SK-N-SH (cell line): Measurements from ENCODE around the gene AIP. TPM values are rescaled to one million over a fixed set of nuclear protein-coding genes. Genes with fewer than 3 reads are reported as not detected.

Experiments
- CTCF ChIA-PET: fragments of 300-600, 350-600 bp; formaldehyde crosslinking; extraction: SDS; loops from one replicate; lab custom pipeline; 2021; lab: Yijun Ruan, JAX
- POLR2A ChIA-PET: fragments of 350-600 bp; sonication (Branson Sonifier 250); formaldehyde crosslinking; extraction: SDS; loops from one replicate; lab custom pipeline; 2020; ENCODE audit warnings: antibody characterized with exemption, inconsistent platforms; lab: Yijun Ruan, JAX
- DNase-seq: peaks from one replicate; pipeline ENCODE4 v3.0.0; 2012
- H2AFZ ChIP-seq: fragments of 200-600 bp; sonication (generic); 2 replicates; pipeline ENCODE4 v1.8.1; 2016; ENCODE audit warnings: antibody characterized with exemption, mild to moderate bottlenecking, low read depth
- H3F3A ChIP-seq: fragments of 200-600 bp; sonication (generic); replicated peaks from 2 replicates; pipeline ENCODE3; 2016; ENCODE audit warnings: antibody characterized with exemption, mild to moderate bottlenecking; ENCODE audit not compliant: insufficient read depth
- H3K27ac ChIP-seq, 2 experiments: fragments of 200-500 bp in 1 of 2; fragments of 200-600 bp in 1 of 2; sonication (Bioruptor generic) in 1 of 2; sonication (generic), shearing (Covaris generic) in 1 of 2; 2 replicates each; pipeline versions ENCODE4 v1.5.1 to v1.6.1; 2014 to 2016; ENCODE audit warnings: low read depth in 2 of 2, inconsistent platforms in 1 of 2, low read length in 1 of 2, mild to moderate bottlenecking in 1 of 2, mixed read lengths in 1 of 2
- H3K27me3 ChIP-seq: fragments of 200-600 bp; sonication (generic), shearing (Covaris generic); 2 replicates; pipeline ENCODE4 v1.6.1; 2016; ENCODE audit warnings: mixed run types; ENCODE audit not compliant: insufficient read depth
- H3K36me3 ChIP-seq, 2 experiments: fragments of 200-500 bp in 1 of 2; fragments of 200-600 bp in 1 of 2; sonication (Bioruptor generic) in 1 of 2; sonication (generic) in 1 of 2; replicated peaks in 1 of 2; 2 replicates each; pipeline versions ENCODE3 to v1.5.1; 2014 to 2016; ENCODE audit warnings: low read length in 1 of 2, mild to moderate bottlenecking in 1 of 2; ENCODE audit not compliant: insufficient read depth in 2 of 2, control insufficient read depth in 1 of 2
- H3K4me1 ChIP-seq, 2 experiments: fragments of 200-500 bp in 1 of 2; fragments of 200-600 bp in 1 of 2; sonication (Bioruptor generic) in 1 of 2; sonication (generic), shearing (Covaris generic) in 1 of 2; 2 replicates each; pipeline versions ENCODE4 v1.5.1 to v1.6.1; 2014 to 2016; ENCODE audit warnings: low read depth in 1 of 2, low read length in 1 of 2, mixed run types in 1 of 2; ENCODE audit not compliant: insufficient read depth in 2 of 2, control insufficient read depth in 1 of 2
- H3K4me2 ChIP-seq: fragments of 200-600 bp; sonication (generic), shearing (Covaris generic); 2 replicates; pipeline ENCODE4 v1.6.1; 2017; ENCODE audit warnings: mixed run types
- H3K4me3 ChIP-seq, 2 experiments: fragments of 200-500 bp in 1 of 2; fragments of 200-600 bp in 1 of 2; sonication (Bioruptor generic) in 1 of 2; sonication (generic), shearing (Covaris generic) in 1 of 2; 2 replicates each; pipeline versions ENCODE4 v1.5.1 to v1.8.1; 2014 to 2016; ENCODE audit warnings: low read depth in 2 of 2, inconsistent platforms in 1 of 2, low read length in 1 of 2, mild to moderate bottlenecking in 1 of 2, mixed read lengths in 1 of 2, moderate library complexity in 1 of 2
- H3K79me2 ChIP-seq: fragments of 200-600 bp; sonication (generic); 2 replicates; pipeline ENCODE4 v1.8.1; 2017; ENCODE audit warnings: mild to moderate bottlenecking; ENCODE audit not compliant: insufficient read depth
- H3K9ac ChIP-seq: fragments of 200-600 bp; sonication (generic); 2 replicates; pipeline ENCODE4 v1.6.1; 2017; ENCODE audit warnings: mixed run types
- H3K9me2 ChIP-seq: fragments of 200-600 bp; sonication (generic); 2 replicates; pipeline ENCODE4 v1.6.1; 2017; ENCODE audit warnings: mixed run types
- H3K9me3 ChIP-seq: fragments of 200-600 bp; sonication (generic); 2 replicates; pipeline ENCODE4 v1.6.1; 2017; ENCODE audit warnings: mixed run types, mild to moderate bottlenecking, moderate library complexity
- H4K20me1 ChIP-seq: fragments of 200-600 bp; sonication (generic); 2 replicates; pipeline ENCODE4 v1.6.1; 2017; ENCODE audit warnings: mild to moderate bottlenecking, mixed run types; ENCODE audit not compliant: insufficient read depth
- CHD2 ChIP-seq: fragments of 150-350 bp; IDR thresholded peaks from 2 replicates; pipeline ENCODE4 v1.6.1; 2018; ENCODE audit warnings: low read length; ENCODE audit not compliant: partially characterized antibody
- ELF1 ChIP-seq: IDR thresholded peaks from 2 replicates; pipeline ENCODE4 v1.4.0; 2012
- EP300 ChIP-seq, 2 experiments: IDR thresholded peaks; 2 replicates each; pipeline versions ENCODE4 v1.4.0 to v1.6.1; 2012; ENCODE audit warnings: borderline replicate concordance in 1 of 2, low read depth in 1 of 2, low read length in 1 of 2
- FOSL2 ChIP-seq: IDR thresholded peaks from 2 replicates; pipeline ENCODE4 v1.4.0; 2012; ENCODE audit warnings: low read depth, mild to moderate bottlenecking, moderate library complexity, borderline replicate concordance
- FOXJ3 ChIP-seq: sonication (generic); formaldehyde crosslinking; IDR thresholded peaks from 2 replicates; pipeline ENCODE4 v1.5.1; 2020; ENCODE audit warnings: mild to moderate bottlenecking, missing genetic modification reagents
- FOXM1 ChIP-seq: IDR thresholded peaks from 2 replicates; pipeline ENCODE4 v1.4.0; 2012; ENCODE audit warnings: low read depth, mild to moderate bottlenecking
- JUND ChIP-seq: IDR thresholded peaks from 2 replicates; pipeline ENCODE4 v1.4.0; 2012
- MEF2A ChIP-seq: IDR thresholded peaks from 2 replicates; pipeline ENCODE4 v1.4.0; 2012; ENCODE audit warnings: low read depth, borderline replicate concordance
- MXI1 ChIP-seq: IDR thresholded peaks from 2 replicates; pipeline ENCODE4 v1.6.1; 2012; ENCODE audit warnings: mild to moderate bottlenecking, low read depth, low read length, improper control_type of control experiment
- NFIC ChIP-seq: IDR thresholded peaks from 2 replicates; pipeline ENCODE4 v1.4.0; 2012; ENCODE audit warnings: borderline replicate concordance
- NRF1 ChIP-seq: IDR thresholded peaks from 2 replicates; pipeline ENCODE4 v1.6.1; 2012; ENCODE audit warnings: low read depth, mild to moderate bottlenecking, low read length
- POLR2AphosphoS5 ChIP-seq: IDR thresholded peaks from 2 replicates; pipeline ENCODE4 v1.6.1; 2012; ENCODE audit warnings: low read depth, low read length
- RFX5 ChIP-seq: IDR thresholded peaks from 2 replicates; pipeline ENCODE4 v1.6.1; 2012; ENCODE audit warnings: mild to moderate bottlenecking, improper control_type of control experiment, low read length
- TAF1 ChIP-seq: IDR thresholded peaks from 2 replicates; pipeline ENCODE4 v1.6.1; 2012; ENCODE audit warnings: low read depth, mild to moderate bottlenecking, low read length, moderate library complexity, borderline replicate concordance
- TCF12 ChIP-seq: IDR thresholded peaks from 2 replicates; pipeline ENCODE4 v1.4.0; 2012
- TEAD4 ChIP-seq: IDR thresholded peaks from 2 replicates; pipeline ENCODE4 v1.4.0; 2012; ENCODE audit warnings: mild to moderate bottlenecking, borderline replicate concordance; ENCODE audit not compliant: insufficient read depth
- whole genome bisulfite sequencing: methylation state at CpG from one replicate; pipeline ENCODE4 v1.1.6; 2017; ENCODE audit warnings: low lambda C conversion rate; 5-methylcytosine and 5-hydroxymethylcytosine counted together
- polyA plus RNA-seq, 3 experiments: library from polyadenylated mRNA; depleted of rRNA; stranded (reverse); fragments of >200 nt; gene quantifications; 2 replicates each; pipeline ENCODE4 v1.2.3, GENCODE V29; 2012
- TF ChIP-seq, protein P1 (sequence below): IDR thresholded peaks from 2 replicates; pipeline ENCODE4 v1.4.0; 2012; ENCODE audit warnings: low read depth, borderline replicate concordance
- TF ChIP-seq, protein P2 (sequence below): IDR thresholded peaks from 2 replicates; pipeline ENCODE4 v1.4.0; 2012; ENCODE audit warnings: low read depth, borderline replicate concordance
- TF ChIP-seq, protein P3 (sequence below): fragments of 150-350 bp; IDR thresholded peaks from 2 replicates; pipeline ENCODE4 v1.6.1; 2017; ENCODE audit warnings: antibody characterized with exemption, low read length, low read depth, borderline replicate concordance
- TF ChIP-seq, protein P4 (sequence below): fragments of 200-600 bp; sonication (generic); IDR thresholded peaks from 2 replicates; pipeline ENCODE4 v1.6.1; 2017; ENCODE audit warnings: antibody characterized with exemption, mild to moderate bottlenecking, moderate library complexity
- TF ChIP-seq, protein P5 (sequence below): IDR thresholded peaks from 2 replicates; pipeline ENCODE4 v1.4.0; 2012; ENCODE audit warnings: low read depth

The AIP gene
- polyA plus RNA-seq, 1 of the 3 experiments (the other 2 are of a cell fraction), result 207 TPM

DNA sequence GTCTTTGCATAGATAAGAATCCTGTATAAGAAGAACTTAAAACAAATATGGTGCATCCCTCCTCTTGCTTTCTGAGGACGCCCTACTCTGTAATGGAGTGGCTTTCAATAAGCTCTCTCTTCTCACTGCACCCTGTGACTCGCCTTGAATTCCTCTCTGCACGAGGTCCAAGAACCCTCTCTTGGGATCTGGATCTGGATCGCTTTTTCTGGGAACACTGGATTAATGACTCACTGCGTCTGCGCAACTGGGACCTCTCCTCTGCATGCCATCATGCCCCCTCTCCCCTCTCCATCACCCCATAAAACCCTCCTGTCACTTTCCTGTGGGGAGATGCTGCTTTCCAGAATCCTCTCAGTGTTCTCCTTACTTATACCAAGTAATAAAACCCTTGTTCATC, 55.5 kb downstream of the AIP start:
- CTCF ChIA-PET, result interaction anchor here (0.6 to 1.5 kb wide), 2 partner anchors 24 to 860 kb away, joined by 3 to 5 read pairs; no protein-coding TSS in a partner anchor

DNA sequence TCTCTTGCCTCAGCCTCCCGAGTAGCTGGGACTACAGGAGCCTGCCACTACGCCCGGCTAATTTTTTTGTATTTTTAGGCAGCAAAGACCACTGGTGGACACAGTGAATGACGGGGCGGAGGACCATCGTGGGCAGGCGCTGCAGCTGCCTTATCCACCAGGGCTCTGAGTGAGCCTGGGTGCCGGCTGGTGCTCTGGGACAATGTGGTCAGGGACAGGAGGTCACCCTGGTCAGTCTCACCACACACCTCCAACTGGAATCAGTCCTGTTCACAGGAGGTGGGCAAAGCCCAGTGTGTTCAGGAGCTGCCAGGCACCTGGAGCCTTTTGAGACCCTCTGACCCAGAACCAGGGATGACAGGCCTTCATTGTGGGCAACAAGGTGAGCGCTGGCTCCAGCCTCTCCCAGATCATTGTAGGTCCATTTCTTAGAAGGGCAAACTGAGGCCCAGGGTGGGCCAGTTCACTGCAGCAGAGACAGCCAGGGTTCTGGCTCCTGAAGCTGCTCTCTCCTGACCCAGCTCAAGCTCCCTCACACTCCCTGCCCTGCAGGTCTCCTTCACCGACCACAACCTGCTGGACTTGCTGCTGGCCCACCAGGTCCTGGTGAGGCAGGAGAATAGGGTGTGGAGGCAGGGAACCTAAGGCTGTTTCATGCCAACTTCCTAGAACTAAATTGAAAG, 56.1 kb downstream of the AIP start:
- ChIA-PET POLR2A (no interaction called here), CTCF (interaction anchor here (0.6 kb wide), 2 partner anchors 193 to 860 kb away, joined by 3 read pairs; no protein-coding TSS in a partner anchor)
- no peak overlapping the region for H3K4me2 ChIP-seq
- no peaks in the 10 kb centered on the region for H3K36me3 ChIP-seq
- peaks cover 3% of the 10 kb centered on the region for H3F3A ChIP-seq
- H3K4me1 ChIP-seq, result no peaks in the 10 kb centered on the region
- no peak overlapping the region for H3K9ac ChIP-seq
- WGBS, result 68% methylated on average over 8 of the region's 10 CpGs
- H3K4me3 ChIP-seq, result no peak overlapping the region
- no peaks in the 10 kb centered on the region for H4K20me1 ChIP-seq
- H3K9me3 ChIP-seq, result peaks cover 8% of the 10 kb centered on the region; the same call in 1 of the 2 replicates
- no peaks in the 10 kb centered on the region for H3K79me2 ChIP-seq
- DNase-seq, result no peak
- TF ChIP-seq, protein P1, sequence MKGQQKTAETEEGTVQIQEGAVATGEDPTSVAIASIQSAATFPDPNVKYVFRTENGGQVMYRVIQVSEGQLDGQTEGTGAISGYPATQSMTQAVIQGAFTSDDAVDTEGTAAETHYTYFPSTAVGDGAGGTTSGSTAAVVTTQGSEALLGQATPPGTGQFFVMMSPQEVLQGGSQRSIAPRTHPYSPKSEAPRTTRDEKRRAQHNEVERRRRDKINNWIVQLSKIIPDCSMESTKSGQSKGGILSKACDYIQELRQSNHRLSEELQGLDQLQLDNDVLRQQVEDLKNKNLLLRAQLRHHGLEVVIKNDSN, result no peak
- TF ChIP-seq, protein P2, sequence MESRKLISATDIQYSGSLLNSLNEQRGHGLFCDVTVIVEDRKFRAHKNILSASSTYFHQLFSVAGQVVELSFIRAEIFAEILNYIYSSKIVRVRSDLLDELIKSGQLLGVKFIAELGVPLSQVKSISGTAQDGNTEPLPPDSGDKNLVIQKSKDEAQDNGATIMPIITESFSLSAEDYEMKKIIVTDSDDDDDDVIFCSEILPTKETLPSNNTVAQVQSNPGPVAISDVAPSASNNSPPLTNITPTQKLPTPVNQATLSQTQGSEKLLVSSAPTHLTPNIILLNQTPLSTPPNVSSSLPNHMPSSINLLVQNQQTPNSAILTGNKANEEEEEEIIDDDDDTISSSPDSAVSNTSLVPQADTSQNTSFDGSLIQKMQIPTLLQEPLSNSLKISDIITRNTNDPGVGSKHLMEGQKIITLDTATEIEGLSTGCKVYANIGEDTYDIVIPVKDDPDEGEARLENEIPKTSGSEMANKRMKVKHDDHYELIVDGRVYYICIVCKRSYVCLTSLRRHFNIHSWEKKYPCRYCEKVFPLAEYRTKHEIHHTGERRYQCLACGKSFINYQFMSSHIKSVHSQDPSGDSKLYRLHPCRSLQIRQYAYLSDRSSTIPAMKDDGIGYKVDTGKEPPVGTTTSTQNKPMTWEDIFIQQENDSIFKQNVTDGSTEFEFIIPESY, result no peak
- TF ChIP-seq TCF12, result no peak
- no peak for TF ChIP-seq ELF1
- TF ChIP-seq FOXJ3 (CRISPR knock-in tag), result no peak
- no peak for TF ChIP-seq TEAD4
- no peak for TF ChIP-seq NFIC
- TF ChIP-seq, protein P3, sequence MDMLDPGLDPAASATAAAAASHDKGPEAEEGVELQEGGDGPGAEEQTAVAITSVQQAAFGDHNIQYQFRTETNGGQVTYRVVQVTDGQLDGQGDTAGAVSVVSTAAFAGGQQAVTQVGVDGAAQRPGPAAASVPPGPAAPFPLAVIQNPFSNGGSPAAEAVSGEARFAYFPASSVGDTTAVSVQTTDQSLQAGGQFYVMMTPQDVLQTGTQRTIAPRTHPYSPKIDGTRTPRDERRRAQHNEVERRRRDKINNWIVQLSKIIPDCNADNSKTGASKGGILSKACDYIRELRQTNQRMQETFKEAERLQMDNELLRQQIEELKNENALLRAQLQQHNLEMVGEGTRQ, result no peak
- TF ChIP-seq, protein P4, sequence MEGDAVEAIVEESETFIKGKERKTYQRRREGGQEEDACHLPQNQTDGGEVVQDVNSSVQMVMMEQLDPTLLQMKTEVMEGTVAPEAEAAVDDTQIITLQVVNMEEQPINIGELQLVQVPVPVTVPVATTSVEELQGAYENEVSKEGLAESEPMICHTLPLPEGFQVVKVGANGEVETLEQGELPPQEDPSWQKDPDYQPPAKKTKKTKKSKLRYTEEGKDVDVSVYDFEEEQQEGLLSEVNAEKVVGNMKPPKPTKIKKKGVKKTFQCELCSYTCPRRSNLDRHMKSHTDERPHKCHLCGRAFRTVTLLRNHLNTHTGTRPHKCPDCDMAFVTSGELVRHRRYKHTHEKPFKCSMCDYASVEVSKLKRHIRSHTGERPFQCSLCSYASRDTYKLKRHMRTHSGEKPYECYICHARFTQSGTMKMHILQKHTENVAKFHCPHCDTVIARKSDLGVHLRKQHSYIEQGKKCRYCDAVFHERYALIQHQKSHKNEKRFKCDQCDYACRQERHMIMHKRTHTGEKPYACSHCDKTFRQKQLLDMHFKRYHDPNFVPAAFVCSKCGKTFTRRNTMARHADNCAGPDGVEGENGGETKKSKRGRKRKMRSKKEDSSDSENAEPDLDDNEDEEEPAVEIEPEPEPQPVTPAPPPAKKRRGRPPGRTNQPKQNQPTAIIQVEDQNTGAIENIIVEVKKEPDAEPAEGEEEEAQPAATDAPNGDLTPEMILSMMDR, result no peak
- TF ChIP-seq JUND, result no peak
- TF ChIP-seq TAF1, result no peak
- TF ChIP-seq CHD2, result no peak
- no peak for TF ChIP-seq MEF2A
- no peak for TF ChIP-seq POLR2AphosphoS5
- TF ChIP-seq MXI1, result no peak
- no peak for TF ChIP-seq FOSL2
- no peak for TF ChIP-seq EP300 (IDR thresholded peaks at IDR 0.05; ENCODE audit: borderline replicate concordance in 1 of 2, low read depth in 1 of 2, low read length in 1 of 2)
- TF ChIP-seq FOXM1, result no peak
- TF ChIP-seq, protein P5, sequence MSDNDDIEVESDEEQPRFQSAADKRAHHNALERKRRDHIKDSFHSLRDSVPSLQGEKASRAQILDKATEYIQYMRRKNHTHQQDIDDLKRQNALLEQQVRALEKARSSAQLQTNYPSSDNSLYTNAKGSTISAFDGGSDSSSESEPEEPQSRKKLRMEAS, result no peak
- H3K9me2 ChIP-seq, result no peaks in the 10 kb centered on the region
- no peaks in the 10 kb centered on the region for H3K27me3 ChIP-seq
- H2AFZ ChIP-seq, result no peak overlapping the region
- no peak overlapping the region for H3K27ac ChIP-seq

More for the DNA sequence above, 55.5 kb downstream of the AIP start:
- WGBS, result 21% methylated on average over 6 of the region's 6 CpGs
- H3K36me3 ChIP-seq, result no peaks in the 10 kb centered on the region
- no peaks in the 10 kb centered on the region for H3K9me2 ChIP-seq
- no peaks in the 10 kb centered on the region for H3K4me1 ChIP-seq
- POLR2A ChIA-PET, result no interaction called here
- no peak overlapping the region for H3K27ac ChIP-seq
- no peak overlapping the region for H2AFZ ChIP-seq
- no peak for DNase-seq
- H3K4me3 ChIP-seq, result no peak overlapping the region
- H3K27me3 ChIP-seq, result no peaks in the 10 kb centered on the region
- no peaks in the 10 kb centered on the region for H4K20me1 ChIP-seq
- peaks cover 3% of the 10 kb centered on the region for H3F3A ChIP-seq
- TF ChIP-seq RFX5 (no peak), NRF1 (no peak)
- no peak overlapping the region for H3K4me2 ChIP-seq
- no peak overlapping the region for H3K9ac ChIP-seq
- no peaks in the 10 kb centered on the region for H3K79me2 ChIP-seq
- H3K9me3 ChIP-seq, result peaks cover 11% of the 10 kb centered on the region; the same call in 1 of the 2 replicates
